Activated CD8-positive, alpha-beta memory T cell treated with anti-CD3 and anti-CD28 coated beads, Interleukin-2, amount 10 ng/mL, durations not matched to agents 7 days and 5 days (primary cell): ENCODE measurements around the gene ACE. TPM values are rescaled to one million over a fixed set of nuclear protein-coding genes. Genes with fewer than 3 reads are reported as not detected.
A peak's percentile ranks its signal among the peaks of the same experiment; 100 is the strongest.

Experiments
- ATAC-seq: fragments of 150-1000 bp; cut with Tn5 transposase; one replicate; pipeline ENCODE4 v1.10.0; 2021; ENCODE audit warnings: moderate library complexity
- CTCF ChIA-PET: fragments of 350-600 bp; sonication (Branson Sonifier 250); formaldehyde crosslinking; loops from one replicate; lab custom pipeline; 2021; ENCODE audit warnings: antibody characterized with exemption; lab: Charles Lee
- DNase-seq: peaks from one replicate; pipeline ENCODE4 v3.0.0-alpha.2; 2020
- H3K27ac Mint-ChIP-seq: one replicate; pipeline ENCODE4 v1.8.0; 2021; ENCODE audit warnings: mild to moderate bottlenecking, mixed read lengths
- H3K27me3 Mint-ChIP-seq: one replicate; pipeline ENCODE4 v1.8.0; 2021; ENCODE audit warnings: mixed read lengths
- H3K36me3 Mint-ChIP-seq: one replicate; pipeline ENCODE4 v1.8.0; 2021; ENCODE audit warnings: mild to moderate bottlenecking, mixed read lengths
- H3K4me1 Mint-ChIP-seq: one replicate; pipeline ENCODE4 v1.8.0; 2021; ENCODE audit warnings: mixed read lengths
- H3K4me3 Mint-ChIP-seq: one replicate; pipeline ENCODE4 v1.8.0; 2021; ENCODE audit warnings: mild to moderate bottlenecking, moderate library complexity, mixed read lengths
- H3K9me3 Mint-ChIP-seq: one replicate; pipeline ENCODE4 v1.8.0; 2022; ENCODE audit warnings: low read depth, mixed read lengths
- total RNA-seq, 2 experiments: library from RNA; stranded (reverse); gene quantifications; one replicate each; pipeline ENCODE4 v1.2.3, GENCODE V29; 2021

The ACE gene
- total RNA-seq, 2 experiments from 2014 or later: 0.33 to 2.2 TPM

DNA sequence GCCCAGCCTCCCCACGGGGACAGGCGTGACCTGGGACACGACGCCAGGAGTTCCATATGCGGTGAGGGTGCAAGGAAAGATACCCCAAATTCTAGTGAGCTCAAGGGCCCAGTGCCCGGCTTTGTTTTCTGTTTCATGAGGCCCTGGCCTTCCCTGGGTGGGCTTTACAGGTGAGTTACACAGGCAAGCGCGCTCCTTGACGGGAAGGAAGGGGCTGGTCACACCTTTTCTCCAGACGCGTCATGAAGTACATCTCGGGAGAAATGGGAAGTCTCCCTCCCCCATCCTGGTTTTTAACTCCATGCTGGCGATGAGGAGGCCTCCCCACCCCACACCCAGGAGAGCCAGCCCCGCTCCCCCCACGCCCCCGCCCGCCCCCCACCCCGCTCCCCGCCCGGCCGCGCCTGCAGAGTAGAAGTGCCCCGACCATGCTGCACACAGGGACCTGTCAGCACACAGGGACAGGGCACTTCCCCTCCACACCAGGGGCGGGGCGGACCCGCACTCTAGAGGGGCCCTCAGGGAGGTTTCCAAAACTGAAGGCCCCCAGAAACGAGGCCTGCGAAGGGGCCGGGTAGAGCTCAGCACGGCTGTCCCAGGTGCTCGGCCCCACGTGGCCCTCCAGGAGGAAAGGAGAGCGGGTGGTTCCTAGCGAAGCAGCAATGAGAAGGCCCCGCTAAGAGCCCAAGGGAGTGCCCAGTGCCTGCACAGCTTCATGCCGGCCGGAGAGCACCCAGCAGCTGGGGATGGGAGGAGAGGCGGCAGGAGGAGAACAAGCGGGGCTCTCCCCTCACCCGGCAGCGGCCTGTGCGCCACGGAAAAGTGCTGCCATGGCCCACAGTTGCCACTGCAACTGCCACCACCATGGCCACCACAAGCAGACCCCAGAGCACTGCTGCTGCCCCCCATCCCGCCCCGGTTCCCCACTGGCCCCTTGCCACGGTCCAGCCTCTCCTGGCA lies 38.5 kb upstream of the ACE start:
- peaks cover 55% of the 10 kb centered on the region for H3K4me1 Mint-ChIP-seq
- CTCF ChIA-PET: interaction anchor here (1.6 to 11.4 kb wide), 4 partner anchors 7 to 174 kb away, joined by 6 to 185 read pairs (median 48); partner anchors contain the start of gene ACE
- peaks cover 2% of the 10 kb centered on the region for H3K36me3 Mint-ChIP-seq
- H3K27me3 Mint-ChIP-seq: no peaks in the 10 kb centered on the region
- no peak overlapping the region for H3K4me3 Mint-ChIP-seq
- no peaks in the 10 kb centered on the region for H3K9me3 Mint-ChIP-seq
- no peak for ATAC-seq
- peak overlapping the region; percentile 84 for H3K27ac Mint-ChIP-seq
- DNase-seq: no peak

DNA sequence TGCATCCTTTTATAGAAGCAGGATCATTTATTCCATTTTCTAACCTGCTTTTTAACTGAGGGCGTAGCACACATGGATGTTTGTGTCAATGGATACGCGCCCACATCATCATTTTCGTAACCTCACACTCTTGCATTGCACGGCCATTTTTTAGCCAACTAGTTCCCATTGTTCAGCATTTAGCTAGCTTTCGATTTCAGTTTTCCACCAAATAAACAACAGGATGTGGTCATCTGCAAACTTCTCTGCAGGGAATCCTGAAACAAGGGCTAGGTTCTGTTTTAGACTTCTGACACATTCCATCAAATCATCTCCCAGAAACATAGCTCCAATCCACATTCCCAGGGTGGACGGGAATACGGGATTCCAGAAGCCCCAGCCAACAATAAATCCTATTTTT lies 37.2 kb upstream of the ACE start:
- CTCF ChIA-PET: interaction anchor here (1.0 to 11.4 kb wide), 9 partner anchors 9 to 183 kb away, joined by 3 to 185 read pairs (median 5); partner anchors contain the start of genes ACE and MAP3K3
- peaks cover 44% of the 10 kb centered on the region for H3K4me1 Mint-ChIP-seq
- H3K27me3 Mint-ChIP-seq: no peaks in the 10 kb centered on the region
- H3K36me3 Mint-ChIP-seq: peaks cover 2% of the 10 kb centered on the region
- no peak for DNase-seq
- peak overlapping the region; percentile 87 for H3K27ac Mint-ChIP-seq
- H3K9me3 Mint-ChIP-seq: no peaks in the 10 kb centered on the region
- peak; percentile 28 for ATAC-seq
- H3K4me3 Mint-ChIP-seq: peak overlapping the region; percentile 51

DNA sequence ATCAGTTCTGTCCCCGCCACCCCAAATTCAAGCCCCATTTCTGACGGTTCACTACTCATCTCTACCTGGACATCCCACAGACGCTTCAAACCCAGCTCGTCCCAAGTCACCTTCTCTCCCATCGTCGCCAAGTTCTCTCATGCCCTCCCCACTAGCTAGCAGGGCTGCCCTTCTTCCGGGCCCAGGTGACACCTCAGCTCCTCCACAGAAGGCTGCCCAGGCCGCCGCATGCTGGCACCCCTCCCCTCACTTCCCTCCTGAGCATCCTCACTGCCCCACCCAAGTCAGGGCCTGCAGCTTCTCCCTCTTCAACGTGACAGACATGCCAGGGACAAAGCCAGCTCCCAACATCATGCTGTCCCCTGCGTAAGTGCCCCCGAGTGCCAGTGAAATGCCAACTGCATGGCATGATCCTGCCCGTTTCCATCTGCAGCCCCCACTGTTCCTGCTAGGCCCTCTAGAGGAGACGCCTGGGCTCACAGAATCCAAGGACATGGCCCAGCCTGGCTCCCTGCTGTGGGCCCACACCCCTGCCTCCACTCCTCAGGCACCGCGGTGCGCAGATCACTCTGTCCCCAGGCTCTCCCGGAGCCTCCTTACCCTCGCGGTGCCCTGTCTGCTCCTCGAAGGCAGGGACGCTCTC lies 36.6 kb upstream of the ACE start:
- peak overlapping the region; percentile 51 for H3K4me3 Mint-ChIP-seq
- H3K27ac Mint-ChIP-seq: peak overlapping the region; percentile 87
- DNase-seq (peak; percentile 59), ATAC-seq (peak; percentile 39)
- peaks cover 3% of the 10 kb centered on the region for H3K27me3 Mint-ChIP-seq
- H3K36me3 Mint-ChIP-seq: peaks cover 2% of the 10 kb centered on the region
- H3K9me3 Mint-ChIP-seq: no peaks in the 10 kb centered on the region
- H3K4me1 Mint-ChIP-seq: peaks cover 38% of the 10 kb centered on the region
- CTCF ChIA-PET: interaction anchor here (1.0 to 11.4 kb wide), 9 partner anchors 9 to 182 kb away, joined by 3 to 185 read pairs (median 5); partner anchors contain the start of genes ACE and MAP3K3

DNA sequence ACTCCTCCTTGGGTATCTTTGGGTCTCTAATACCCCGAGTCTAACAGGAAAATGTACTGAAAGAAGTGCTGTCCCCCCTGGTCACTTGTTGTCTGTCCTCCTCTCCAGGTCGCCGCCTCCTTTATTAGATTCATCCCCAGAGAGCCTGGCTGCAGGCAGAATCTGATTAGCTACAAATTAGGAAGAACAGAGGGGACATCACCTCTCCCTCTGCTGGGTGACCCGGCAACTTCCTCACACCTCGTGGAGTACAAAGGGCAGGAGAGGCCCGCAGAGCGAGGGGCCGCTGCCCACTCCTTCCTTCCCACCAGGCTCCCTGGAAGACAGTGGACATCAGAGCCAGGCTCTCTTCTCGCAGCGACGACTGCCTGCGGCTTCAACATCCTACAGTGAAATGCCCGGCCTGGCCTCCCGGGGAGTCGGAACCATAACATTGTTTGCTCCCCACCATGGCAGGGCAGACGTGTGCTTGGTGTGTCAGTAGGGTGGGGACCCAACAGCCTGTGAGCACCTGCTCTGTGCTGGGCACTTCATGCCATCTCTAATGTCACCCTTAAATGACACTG lies 36.0 kb upstream of the ACE start:
- Mint-ChIP-seq H3K4me1 (peaks cover 33% of the 10 kb centered on the region), H3K9me3 (no peaks in the 10 kb centered on the region), H3K36me3 (peaks cover 2% of the 10 kb centered on the region), H3K4me3 (no peak overlapping the region), H3K27me3 (peaks cover 3% of the 10 kb centered on the region), H3K27ac (peak overlapping the region; percentile 87)
- DNase-seq (no peak), ATAC-seq (no peak)
- CTCF ChIA-PET: interaction anchor here (1.0 to 11.4 kb wide), 7 partner anchors 10 to 182 kb away, joined by 3 to 185 read pairs (median 5); partner anchors contain the start of genes ACE and MAP3K3

DNA sequence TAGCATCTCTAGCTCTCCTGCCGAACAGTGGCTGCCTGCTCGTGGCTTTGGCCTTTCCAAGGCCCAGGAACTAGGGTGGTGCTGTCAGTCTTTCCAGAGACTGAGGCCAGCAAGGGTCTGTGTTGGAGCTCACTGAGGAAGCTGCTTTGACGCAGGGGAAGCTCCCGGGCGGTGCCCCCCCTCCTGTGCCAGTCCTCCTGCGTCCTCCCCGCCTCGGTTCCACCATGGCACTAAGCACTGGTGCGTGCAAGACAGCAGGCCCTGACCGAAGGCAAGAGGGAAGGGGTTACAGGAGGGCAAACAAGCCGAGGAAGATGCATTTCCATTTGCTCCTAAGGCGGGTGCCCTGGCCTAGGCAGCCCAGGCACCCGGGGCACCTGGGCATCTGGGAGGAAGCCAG lies 35.2 kb upstream of the ACE start:
- Mint-ChIP-seq H3K4me3 (no peak overlapping the region), H3K27me3 (peaks cover 3% of the 10 kb centered on the region), H3K4me1 (peaks cover 29% of the 10 kb centered on the region), H3K9me3 (no peaks in the 10 kb centered on the region), H3K36me3 (peaks cover 2% of the 10 kb centered on the region), H3K27ac (no peak overlapping the region)
- ATAC-seq: no peak
- DNase-seq: no peak
- CTCF ChIA-PET: interaction anchor here (1.0 to 11.4 kb wide), 4 partner anchors 11 to 180 kb away, joined by 3 to 185 read pairs (median 48); partner anchors contain the start of genes ACE and MAP3K3

DNA sequence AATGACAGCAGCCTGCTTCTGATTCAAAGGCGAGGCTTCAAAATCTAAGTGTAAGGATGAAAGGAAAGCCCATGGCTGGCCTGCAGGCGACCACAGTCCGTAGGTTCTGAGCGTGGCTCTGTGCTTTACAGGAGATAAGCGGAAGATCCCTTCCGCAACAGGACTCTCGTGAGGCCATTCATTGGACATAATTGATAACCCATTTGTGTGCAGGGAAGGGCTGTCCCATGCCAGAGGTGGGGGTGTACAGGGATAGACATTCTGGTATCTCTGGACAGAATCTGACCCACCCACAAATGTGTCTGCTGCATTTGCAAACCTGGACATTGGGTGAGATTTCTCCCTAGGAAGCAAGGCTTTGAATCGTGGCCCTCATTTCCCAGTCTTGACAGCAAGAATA lies 34.8 kb upstream of the ACE start:
- H3K27ac Mint-ChIP-seq: no peak overlapping the region
- no peak overlapping the region for H3K4me3 Mint-ChIP-seq
- CTCF ChIA-PET: interaction anchor here (5.2 to 11.4 kb wide), 3 partner anchors 11 to 170 kb away, joined by 29 to 185 read pairs (median 67); partner anchors contain the start of gene ACE
- H3K9me3 Mint-ChIP-seq: no peaks in the 10 kb centered on the region
- H3K27me3 Mint-ChIP-seq: peaks cover 3% of the 10 kb centered on the region
- H3K36me3 Mint-ChIP-seq: peaks cover 2% of the 10 kb centered on the region
- H3K4me1 Mint-ChIP-seq: peaks cover 29% of the 10 kb centered on the region
- DNase-seq (no peak), ATAC-seq (no peak)

DNA sequence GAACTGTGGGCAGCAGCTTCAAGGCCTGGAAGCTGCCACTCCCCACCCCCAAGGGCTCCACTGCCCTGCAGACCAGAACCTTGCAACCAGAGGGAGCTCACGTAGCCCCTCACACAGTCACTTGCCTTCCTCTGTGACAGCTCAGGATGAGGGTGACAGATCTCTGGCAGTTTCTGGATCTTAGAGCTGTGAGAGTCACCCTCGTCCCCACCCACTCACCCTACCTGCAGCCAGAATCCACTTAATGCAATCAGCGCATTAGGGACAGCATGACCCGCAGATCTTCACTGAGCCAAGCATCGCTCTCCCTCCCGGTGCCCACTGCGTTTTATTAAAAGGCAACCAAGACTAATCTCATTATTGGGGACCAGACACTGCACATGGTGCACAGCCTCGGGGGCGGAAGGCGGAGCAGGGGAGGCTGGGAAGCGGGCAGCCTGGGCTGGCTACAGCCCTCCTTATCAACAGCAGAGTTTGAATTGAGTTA lies 34.3 kb upstream of the ACE start:
- Mint-ChIP-seq H3K36me3 (peaks cover 2% of the 10 kb centered on the region), H3K9me3 (no peaks in the 10 kb centered on the region), H3K27ac (no peak overlapping the region), H3K27me3 (peaks cover 3% of the 10 kb centered on the region), H3K4me1 (peaks cover 34% of the 10 kb centered on the region), H3K4me3 (no peak overlapping the region)
- DNase-seq (no peak), ATAC-seq (no peak)
- CTCF ChIA-PET: interaction anchor here (1.1 to 11.4 kb wide), 4 partner anchors 12 to 170 kb away, joined by 3 to 185 read pairs (median 48); partner anchors contain the start of gene ACE

DNA sequence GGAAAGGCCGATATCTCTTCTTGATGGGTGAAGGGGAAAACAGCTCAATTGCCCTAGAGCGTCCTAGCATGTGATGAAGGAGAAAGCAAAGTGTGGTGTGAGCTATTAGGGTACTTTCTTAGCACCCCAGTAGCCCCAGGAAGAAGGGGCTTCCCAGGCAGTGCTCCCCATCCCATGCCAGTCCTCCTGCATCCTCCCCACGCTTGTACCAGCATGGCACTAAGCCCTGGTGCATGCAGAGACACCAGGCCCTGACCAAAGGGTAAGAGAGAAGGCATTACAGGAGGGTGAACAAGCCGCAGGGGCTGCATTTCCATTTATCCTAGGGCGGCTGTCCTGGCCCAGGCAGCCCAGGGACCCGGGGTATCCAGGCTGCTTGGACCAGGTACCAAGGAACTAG lies 33.8 kb upstream of the ACE start:
- peaks cover 2% of the 10 kb centered on the region for H3K36me3 Mint-ChIP-seq
- H3K27ac Mint-ChIP-seq: no peak overlapping the region
- H3K9me3 Mint-ChIP-seq: no peaks in the 10 kb centered on the region
- H3K4me1 Mint-ChIP-seq: peaks cover 34% of the 10 kb centered on the region
- no peak overlapping the region for H3K4me3 Mint-ChIP-seq
- H3K27me3 Mint-ChIP-seq: peaks cover 3% of the 10 kb centered on the region
- no peak for ATAC-seq
- no peak for DNase-seq
- CTCF ChIA-PET: interaction anchor here (1.1 to 11.4 kb wide), 4 partner anchors 12 to 169 kb away, joined by 3 to 185 read pairs (median 46); partner anchors contain the start of gene ACE

DNA sequence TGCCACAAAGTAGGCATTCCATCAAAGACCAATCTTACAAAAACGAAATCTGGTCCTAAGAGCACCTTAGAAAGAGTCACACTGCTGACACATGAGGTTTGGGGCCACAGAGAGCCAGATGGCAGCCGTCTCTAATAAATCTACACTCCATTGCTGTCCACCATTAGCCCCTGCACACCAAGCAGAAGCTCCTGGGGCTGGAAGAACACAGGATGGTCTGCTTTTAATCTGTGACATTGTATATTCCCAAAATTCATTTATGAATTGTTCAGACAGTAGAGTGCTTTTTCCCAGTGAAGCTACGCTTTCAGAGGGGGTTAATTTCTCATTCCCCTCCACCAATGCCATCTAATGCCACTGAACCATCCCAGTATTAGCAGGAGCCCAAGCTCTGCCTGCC lies 32.4 kb upstream of the ACE start:
- CTCF ChIA-PET: interaction anchor here (1.2 to 11.4 kb wide), 4 partner anchors 9 to 168 kb away, joined by 3 to 185 read pairs (median 46); partner anchors contain the start of gene ACE
- Mint-ChIP-seq H3K27ac (no peak overlapping the region), H3K27me3 (peaks cover 3% of the 10 kb centered on the region), H3K4me3 (no peak overlapping the region), H3K9me3 (no peaks in the 10 kb centered on the region), H3K4me1 (peaks cover 25% of the 10 kb centered on the region), H3K36me3 (peaks cover 2% of the 10 kb centered on the region)
- DNase-seq: no peak
- no peak for ATAC-seq

DNA sequence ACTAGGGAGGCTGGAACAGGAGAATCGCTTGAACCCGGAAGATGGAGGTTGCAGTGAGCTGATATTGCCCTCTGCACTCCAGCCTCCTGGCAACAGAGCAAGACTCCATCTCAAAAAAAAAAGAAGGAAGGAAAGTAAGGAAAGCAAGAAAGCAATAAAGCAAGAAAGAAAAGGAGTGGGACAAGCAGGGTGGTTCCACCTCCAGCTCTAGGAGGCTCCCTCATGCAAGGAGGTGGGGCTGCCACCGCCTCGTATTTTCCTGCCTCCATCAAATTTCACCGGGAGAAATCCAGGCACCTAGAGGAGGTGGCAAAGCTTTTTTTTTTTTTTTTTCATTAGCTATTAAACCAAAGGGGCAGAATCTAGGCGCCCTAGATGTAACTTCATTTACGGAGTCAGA lies 31.8 kb upstream of the ACE start:
- H3K9me3 Mint-ChIP-seq: no peaks in the 10 kb centered on the region
- peak overlapping the region; percentile 11 for H3K4me3 Mint-ChIP-seq
- no peaks in the 10 kb centered on the region for H3K36me3 Mint-ChIP-seq
- H3K4me1 Mint-ChIP-seq: peaks cover 23% of the 10 kb centered on the region
- H3K27ac Mint-ChIP-seq: no peak overlapping the region
- CTCF ChIA-PET: interaction anchor here (1.2 to 11.4 kb wide), 4 partner anchors 8 to 167 kb away, joined by 3 to 185 read pairs (median 46); partner anchors contain the start of gene ACE
- peaks cover 3% of the 10 kb centered on the region for H3K27me3 Mint-ChIP-seq
- DNase-seq (no peak), ATAC-seq (no peak)

DNA sequence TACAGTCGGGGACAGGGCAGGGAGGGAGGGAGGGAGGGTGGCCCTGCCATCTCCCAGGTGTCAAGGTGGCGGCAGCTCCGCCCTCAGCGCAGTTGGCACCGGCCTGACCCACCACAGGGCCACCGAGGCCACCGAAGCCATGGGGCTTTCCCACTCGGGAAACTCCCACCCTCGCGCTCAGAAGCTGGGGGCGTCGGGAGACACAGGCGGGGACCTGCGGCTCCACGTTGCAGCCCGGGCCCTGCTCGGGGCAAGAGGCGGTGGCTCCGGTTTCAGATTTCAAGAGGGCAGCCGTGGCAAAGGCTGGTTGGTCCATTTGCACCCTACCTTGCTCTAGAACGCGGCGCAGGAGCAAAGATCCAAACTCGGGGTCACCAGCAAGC lies 31.3 kb upstream of the ACE start:
- peaks cover 3% of the 10 kb centered on the region for H3K27me3 Mint-ChIP-seq
- peak; percentile 22 for ATAC-seq
- H3K4me3 Mint-ChIP-seq: peak overlapping the region; percentile 11
- no peaks in the 10 kb centered on the region for H3K36me3 Mint-ChIP-seq
- peaks cover 22% of the 10 kb centered on the region for H3K4me1 Mint-ChIP-seq
- H3K9me3 Mint-ChIP-seq: no peaks in the 10 kb centered on the region
- no peak for DNase-seq
- CTCF ChIA-PET: interaction anchor here (1.2 to 11.4 kb wide), 4 partner anchors 8 to 167 kb away, joined by 3 to 185 read pairs (median 46); partner anchors contain the start of gene ACE
- peak overlapping the region; percentile 11 for H3K27ac Mint-ChIP-seq

DNA sequence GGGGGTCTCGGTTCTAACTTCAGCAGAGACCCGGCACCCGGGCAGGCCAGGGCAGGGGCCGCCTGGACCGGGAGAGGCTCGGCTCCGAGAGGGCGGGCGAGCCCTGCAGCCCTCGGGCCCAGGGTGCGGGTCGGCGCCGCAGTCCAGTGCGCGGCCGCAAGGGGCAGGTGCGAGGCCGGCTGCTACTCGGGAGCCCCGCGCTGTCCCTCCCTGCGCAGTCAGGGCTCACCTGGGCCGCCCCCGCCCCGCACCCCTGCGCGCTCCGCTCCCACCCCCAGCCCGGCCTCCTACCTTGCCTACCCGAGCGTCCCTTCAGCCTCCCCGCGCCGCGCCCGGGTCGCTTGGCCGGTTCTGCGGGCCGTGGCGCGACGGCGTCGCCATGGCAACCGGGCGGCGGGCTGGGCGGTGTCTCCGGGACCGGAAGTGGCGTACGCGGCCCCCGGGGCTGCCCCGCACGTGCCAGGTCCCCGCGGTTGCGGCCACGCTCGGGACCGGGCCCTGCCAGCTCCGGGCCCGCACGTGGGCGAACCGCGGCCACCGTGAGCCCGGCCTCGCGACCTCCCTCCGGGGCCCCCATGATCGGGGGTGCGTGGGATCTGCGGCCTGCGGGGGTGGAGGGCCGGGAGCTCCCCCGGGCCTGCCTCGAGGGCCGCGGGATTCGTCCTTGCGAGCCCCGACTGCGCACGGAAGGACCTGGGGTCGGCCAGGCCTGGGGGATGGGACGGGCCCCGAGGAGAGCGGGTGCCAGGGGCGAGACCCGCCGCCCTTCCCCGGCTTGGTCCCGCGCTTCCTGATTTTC lies 30.7 kb upstream of the ACE start, which contains the start of gene CYB561:
Gene CYB561, minus strand, starts transcription at position 353 of the 799 bp plus-strand sequence. CDS start 8,759 bp downstream, outside the sequence.
- Mint-ChIP-seq H3K4me3 (peak within 1 kb of the TSS; percentile 47), H3K27me3 (peaks cover 3% of the 10 kb centered on the region), H3K9me3 (no peaks in the 10 kb centered on the region), H3K27ac (peak within 1 kb of the TSS; percentile 75), H3K4me1 (peaks cover 18% of the 10 kb centered on the region), H3K36me3 (no peaks in the 10 kb centered on the region)
- ATAC-seq (peak; percentile 76), DNase-seq (peak; percentile 70)
- CTCF ChIA-PET: interaction anchor here (1.1 to 11.4 kb wide), 6 partner anchors 8 to 175 kb away, joined by 5 to 185 read pairs (median 15); partner anchors contain the start of gene ACE
